Liver (tissue), 3 donors: ENCODE measurements around the gene FEZF2.

ENCODE experiments used
- FOXA1 ChIP-seq: IDR thresholded peaks from 2 replicates; pipeline ENCODE4 v1.6.1; 2016; ENCODE audit warnings: antibody characterized with exemption
- GABPA ChIP-seq, 2 donors: IDR thresholded peaks in 1 of 2; conservative IDR thresholded peaks in 1 of 2; 2 replicates each; pipeline ENCODE4 v1.6.1; 2016; ENCODE audit warnings: antibody characterized with exemption in 2 of 2, mild to moderate bottlenecking in 1 of 2, moderate library complexity in 1 of 2
- RAD21 ChIP-seq, 2 donors: IDR thresholded peaks; 2 replicates each; pipeline ENCODE4 v1.6.1; 2016; ENCODE audit warnings: antibody characterized with exemption in 2 of 2, mild to moderate bottlenecking in 2 of 2
- TAF1 ChIP-seq: conservative IDR thresholded peaks from 2 replicates; pipeline ENCODE4 v1.6.1; 2016; ENCODE audit warnings: antibody characterized with exemption, mild to moderate bottlenecking
- YY1 ChIP-seq: IDR thresholded peaks from 2 replicates; pipeline ENCODE4 v1.6.1; 2016; ENCODE audit warnings: antibody characterized with exemption, mild to moderate bottlenecking
- TF ChIP-seq, protein P1 (sequence below): fragments of 150-350 bp; IDR thresholded peaks from 2 replicates; pipeline ENCODE4 v1.5.1; 2017; ENCODE audit warnings: improper control_type of control experiment, low read depth, low read length; ENCODE audit not compliant: missing input control
- TF ChIP-seq, protein P2 (sequence below): IDR thresholded peaks from 2 replicates; pipeline ENCODE4 v1.6.1; 2016; ENCODE audit warnings: antibody characterized with exemption
- TF ChIP-seq, protein P3 (sequence below): IDR thresholded peaks from 2 replicates; pipeline ENCODE4 v1.6.1; 2016; ENCODE audit warnings: antibody characterized with exemption
- donor health status: healthy.
- donor health status: healthy.

DNA sequence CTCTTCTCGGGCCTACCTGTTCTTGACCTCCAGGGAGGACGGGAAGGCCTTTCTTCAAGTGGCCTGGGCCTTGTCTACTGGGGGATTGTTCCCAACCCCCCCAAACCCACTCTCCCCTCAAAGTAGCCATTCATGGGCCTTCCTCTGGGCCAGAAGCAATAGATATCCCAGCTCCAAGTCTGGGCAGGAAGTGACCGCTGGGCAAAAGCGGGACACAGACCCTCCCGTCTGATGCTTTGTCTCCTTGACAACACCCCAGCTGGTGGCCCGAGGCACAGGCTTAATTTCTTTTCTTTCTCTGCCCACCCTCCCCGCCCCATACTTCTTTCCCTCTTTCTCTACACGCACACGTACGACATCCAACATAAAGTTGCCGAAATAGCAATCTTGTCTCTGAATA lies 41.4 kb upstream of the FEZF2 start:
- TF ChIP-seq, protein P1, sequence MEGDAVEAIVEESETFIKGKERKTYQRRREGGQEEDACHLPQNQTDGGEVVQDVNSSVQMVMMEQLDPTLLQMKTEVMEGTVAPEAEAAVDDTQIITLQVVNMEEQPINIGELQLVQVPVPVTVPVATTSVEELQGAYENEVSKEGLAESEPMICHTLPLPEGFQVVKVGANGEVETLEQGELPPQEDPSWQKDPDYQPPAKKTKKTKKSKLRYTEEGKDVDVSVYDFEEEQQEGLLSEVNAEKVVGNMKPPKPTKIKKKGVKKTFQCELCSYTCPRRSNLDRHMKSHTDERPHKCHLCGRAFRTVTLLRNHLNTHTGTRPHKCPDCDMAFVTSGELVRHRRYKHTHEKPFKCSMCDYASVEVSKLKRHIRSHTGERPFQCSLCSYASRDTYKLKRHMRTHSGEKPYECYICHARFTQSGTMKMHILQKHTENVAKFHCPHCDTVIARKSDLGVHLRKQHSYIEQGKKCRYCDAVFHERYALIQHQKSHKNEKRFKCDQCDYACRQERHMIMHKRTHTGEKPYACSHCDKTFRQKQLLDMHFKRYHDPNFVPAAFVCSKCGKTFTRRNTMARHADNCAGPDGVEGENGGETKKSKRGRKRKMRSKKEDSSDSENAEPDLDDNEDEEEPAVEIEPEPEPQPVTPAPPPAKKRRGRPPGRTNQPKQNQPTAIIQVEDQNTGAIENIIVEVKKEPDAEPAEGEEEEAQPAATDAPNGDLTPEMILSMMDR = no peak
- TF ChIP-seq RAD21 (IDR thresholded peaks at IDR 0.05) (no peak), TAF1 (no peak), GABPA (IDR thresholded peaks at IDR 0.05 in 1 of 2, conservative IDR thresholded peaks at IDR 0.05 in 1 of 2) (no peak), FOXA1 (no peak), YY1 (no peak)
- TF ChIP-seq, protein P2, sequence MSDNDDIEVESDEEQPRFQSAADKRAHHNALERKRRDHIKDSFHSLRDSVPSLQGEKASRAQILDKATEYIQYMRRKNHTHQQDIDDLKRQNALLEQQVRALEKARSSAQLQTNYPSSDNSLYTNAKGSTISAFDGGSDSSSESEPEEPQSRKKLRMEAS = no peak
- TF ChIP-seq, protein P3, sequence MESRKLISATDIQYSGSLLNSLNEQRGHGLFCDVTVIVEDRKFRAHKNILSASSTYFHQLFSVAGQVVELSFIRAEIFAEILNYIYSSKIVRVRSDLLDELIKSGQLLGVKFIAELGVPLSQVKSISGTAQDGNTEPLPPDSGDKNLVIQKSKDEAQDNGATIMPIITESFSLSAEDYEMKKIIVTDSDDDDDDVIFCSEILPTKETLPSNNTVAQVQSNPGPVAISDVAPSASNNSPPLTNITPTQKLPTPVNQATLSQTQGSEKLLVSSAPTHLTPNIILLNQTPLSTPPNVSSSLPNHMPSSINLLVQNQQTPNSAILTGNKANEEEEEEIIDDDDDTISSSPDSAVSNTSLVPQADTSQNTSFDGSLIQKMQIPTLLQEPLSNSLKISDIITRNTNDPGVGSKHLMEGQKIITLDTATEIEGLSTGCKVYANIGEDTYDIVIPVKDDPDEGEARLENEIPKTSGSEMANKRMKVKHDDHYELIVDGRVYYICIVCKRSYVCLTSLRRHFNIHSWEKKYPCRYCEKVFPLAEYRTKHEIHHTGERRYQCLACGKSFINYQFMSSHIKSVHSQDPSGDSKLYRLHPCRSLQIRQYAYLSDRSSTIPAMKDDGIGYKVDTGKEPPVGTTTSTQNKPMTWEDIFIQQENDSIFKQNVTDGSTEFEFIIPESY = no peak
